Fibroblast of peridontal ligament (primary cell): ENCODE measurements around the gene SPATS2L.

Experiments
- DNase-seq: peaks from one replicate; pipeline ENCODE4 v3.0.0-alpha.2; 2010; ENCODE audit errors: extremely low read depth

The SPATS2L gene, protein sequence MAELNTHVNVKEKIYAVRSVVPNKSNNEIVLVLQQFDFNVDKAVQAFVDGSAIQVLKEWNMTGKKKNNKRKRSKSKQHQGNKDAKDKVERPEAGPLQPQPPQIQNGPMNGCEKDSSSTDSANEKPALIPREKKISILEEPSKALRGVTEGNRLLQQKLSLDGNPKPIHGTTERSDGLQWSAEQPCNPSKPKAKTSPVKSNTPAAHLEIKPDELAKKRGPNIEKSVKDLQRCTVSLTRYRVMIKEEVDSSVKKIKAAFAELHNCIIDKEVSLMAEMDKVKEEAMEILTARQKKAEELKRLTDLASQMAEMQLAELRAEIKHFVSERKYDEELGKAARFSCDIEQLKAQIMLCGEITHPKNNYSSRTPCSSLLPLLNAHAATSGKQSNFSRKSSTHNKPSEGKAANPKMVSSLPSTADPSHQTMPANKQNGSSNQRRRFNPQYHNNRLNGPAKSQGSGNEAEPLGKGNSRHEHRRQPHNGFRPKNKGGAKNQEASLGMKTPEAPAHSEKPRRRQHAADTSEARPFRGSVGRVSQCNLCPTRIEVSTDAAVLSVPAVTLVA

DNA sequence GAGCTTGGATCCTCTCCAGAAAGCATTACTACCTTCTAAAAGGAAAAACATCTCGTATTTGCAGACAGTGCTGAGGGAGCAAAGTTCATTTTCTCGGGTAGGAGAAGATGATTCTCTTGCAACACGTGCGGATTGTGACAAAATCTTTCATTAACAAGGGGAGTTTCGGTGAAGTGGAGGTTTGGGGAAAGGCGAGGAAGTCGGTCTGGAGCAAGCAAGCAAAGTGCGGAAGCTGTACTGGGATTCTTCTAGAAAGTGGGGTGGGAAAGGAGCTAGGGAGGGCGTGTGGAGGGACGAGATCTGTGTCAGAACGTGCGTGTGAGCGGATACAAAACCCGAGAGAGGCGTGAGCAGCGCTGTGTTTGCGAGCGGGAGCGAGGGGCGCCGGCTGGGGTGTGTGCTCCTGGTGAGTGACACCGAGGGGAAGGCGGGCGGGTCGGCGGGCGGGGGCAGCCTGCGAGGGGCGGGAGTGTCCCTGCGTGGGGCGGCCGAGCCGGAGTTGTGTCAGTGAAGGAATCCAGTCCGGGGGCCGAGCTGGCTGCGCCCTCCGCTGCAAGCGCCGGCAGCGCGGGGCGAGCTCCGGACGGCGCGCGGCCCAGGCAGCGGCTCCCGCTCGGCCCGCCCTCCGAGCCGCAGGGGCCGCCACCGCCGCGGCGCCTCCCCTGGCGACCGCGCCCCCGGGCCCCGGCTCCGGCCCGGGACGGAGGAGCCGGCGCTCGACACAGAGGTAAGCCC lies at the start of gene SPATS2L:
TSS of gene SPATS2L (plus strand) at position 498 of the 735 bp plus-strand sequence. CDS start 82,552 bp downstream, outside the sequence.
- peak; percentile 93 for DNase-seq

GRCh38 chr2:200257570-200257969 lies 48.9 kb upstream of the SPATS2L start:
- DNase-seq: no peak

DNA sequence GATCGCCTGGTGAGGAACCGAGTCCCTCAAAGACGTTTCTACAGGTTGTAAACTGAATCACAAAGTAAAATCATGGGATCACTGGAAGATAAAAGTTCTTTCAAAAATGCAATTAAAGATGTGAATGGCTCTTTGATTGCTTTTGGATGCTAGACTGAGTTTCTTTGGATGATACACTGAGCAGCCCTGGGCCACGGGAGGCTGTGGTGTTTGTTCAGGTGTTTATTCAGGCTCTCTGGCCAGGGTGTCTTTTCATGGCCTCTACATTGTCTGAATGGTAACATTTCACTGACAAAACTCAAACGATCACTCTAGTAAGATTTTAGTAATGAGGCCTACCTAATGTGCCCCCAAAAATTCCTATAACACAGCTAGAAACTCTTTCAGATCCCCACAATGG lies 48.4 kb upstream of the SPATS2L start:
- DNase-seq: no peak

DNA sequence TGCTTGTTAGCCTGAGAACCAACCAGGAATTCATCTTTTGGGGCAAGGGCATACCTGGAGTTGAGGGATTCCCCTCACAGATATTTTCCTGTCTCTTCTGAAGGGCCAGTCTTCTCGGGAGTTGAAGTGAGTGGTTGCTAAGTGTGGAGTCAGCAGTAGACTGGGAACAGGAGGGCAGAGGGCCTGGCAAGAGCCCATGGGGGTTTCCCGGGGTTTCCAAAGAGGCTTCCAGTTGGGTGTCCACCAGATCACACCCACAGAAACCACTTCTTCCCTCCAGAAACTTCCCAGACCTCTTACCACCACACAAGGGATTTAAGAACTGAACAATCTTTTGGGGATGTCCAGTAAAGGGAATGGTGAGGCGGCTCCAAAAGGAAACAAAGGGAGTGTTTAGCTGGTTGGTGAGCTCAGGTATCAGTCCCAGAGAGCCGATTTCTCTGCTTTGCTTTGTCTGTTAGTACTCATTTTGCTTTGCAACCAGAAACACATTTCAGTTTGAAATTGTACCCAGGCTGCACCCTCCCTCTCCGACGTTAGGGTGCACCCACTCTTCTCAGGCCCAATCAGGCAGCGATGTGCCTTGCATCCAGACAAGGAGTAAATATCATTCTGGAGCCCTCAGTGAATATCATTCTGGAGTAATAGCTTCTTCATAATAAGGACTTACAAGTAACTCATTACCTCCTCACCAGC lies 47.5 kb upstream of the SPATS2L start:
- peak; percentile 37 for DNase-seq

GRCh38 chr2:200259577-200259957 lies 46.9 kb upstream of the SPATS2L start:
- DNase-seq: no peak

- no peak for DNase-seq
Measured at GRCh38 chr2:200262047-200262446, 44.4 kb upstream of the SPATS2L start.

DNA sequence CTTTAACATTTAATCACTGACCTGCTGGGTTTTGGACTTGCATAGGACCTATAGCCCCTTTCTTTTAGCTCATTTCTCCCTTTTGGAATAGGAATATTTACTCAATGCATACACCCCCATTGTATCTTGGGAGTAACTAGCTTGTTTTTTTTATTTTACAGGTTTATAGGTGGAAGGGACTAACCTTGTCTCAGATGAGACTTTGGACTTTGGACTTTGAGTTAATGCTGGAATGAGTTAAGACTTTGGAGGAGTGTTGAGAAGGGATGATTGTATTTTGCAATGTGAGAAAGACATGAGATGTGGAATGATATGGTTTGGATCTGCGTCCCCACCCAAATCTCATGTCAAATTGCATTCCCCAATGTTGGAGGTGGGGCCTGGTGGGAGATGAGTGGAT lies 43.2 kb upstream of the SPATS2L start:
- no peak for DNase-seq

- DNase-seq: no peak
Measured at GRCh38 chr2:200264631-200265030, 41.9 kb upstream of the SPATS2L start.

- no peak for DNase-seq
Measured at GRCh38 chr2:200266406-200266805, 40.1 kb upstream of the SPATS2L start.

GRCh38 chr2:200267350-200267749 lies 39.1 kb upstream of the SPATS2L start:
- DNase-seq: peak; percentile 45

DNA sequence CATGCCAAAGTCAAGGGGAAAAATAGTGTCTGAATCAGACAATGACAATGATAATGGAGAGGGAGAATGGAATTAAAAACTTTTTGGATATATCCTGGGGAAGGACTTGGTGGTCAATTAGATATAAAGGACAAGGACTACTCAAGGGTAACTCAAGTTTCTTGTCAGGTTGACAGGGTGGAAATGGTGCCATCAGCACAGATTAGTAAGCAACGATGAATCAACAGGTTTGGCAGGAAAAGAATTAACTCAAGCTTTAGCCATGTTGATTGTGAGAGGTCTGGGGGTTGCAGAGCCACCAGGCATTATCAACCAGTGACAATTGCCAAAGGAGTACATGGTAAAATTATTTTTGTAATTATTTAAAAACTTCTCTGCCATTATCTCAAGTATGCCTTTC lies 35.8 kb upstream of the SPATS2L start:
- DNase-seq: no peak

DNA sequence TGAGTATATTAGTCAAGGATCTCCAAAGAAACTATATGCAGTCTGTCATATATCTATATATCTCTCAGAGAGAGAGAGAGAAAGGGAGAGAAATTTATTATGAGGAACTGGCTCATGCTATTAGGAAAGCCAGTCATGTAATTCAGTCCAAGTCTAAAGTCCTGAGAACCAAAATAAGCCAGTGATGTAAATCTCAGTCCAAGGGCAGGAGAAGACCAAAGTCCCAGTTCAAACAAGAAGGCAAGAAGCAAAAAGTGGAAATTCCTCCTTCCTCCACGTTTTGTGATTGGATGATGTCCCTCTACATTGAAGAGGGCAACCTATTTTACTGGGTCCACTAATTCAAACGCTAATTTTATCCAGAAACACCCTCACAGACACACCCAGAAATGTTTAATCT lies 34.2 kb upstream of the SPATS2L start:
- DNase-seq: no peak

GRCh38 chr2:200274116-200275075 lies 32.1 kb upstream of the SPATS2L start:
- DNase-seq: peak; percentile 54

DNA sequence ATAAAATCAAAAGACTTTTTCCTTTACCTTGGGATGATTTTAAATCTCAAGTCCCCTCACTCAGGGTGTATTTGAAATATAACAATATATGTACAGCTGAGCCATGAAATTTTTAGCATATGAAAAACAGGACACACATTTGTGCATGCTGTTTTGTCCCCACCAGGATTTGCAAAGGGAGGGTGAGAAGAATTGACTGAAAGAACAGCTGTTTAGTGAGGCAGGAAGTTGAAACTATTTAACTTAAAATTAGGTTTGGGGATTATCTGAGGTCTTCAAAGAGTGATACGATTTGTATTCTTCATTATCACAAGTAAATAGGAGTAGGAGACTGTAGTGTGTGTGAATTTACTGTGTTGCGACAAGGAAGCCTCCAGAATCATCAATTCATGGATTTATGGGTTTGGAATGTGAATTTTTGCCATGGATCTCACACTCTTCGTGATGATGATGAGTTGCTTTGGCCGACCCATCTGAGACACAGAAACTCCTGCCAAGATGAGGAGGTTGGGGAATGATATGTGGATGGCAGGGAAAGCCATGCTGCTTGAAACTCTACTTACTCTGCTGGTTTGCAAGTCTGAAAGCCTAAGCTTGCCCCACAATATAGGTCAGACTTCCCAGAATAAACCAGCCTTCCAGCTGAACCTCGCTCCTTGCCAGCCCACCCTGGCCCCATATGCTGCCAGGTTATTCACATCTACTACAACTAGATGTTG lies 31.0 kb upstream of the SPATS2L start:
- DNase-seq: no peak

DNA sequence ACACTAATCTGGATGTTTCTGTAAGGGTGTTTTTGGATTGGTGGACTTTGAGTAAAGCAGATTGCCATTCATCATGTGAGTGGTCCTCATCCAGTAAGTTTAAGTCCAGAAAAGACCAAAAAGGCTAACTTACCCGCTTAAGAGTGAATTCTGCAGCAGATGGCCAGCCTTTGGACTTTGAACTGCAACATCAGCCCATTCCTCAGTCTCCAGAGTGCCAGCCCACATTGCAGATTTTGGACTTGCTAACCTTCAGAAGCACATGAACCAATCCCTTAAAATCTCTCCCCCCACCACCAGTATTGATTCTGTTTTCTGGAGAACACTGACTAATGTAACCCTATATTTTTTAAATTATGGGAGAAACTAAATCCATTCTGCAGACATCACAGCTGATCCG lies 30.0 kb upstream of the SPATS2L start:
- no peak for DNase-seq

DNA sequence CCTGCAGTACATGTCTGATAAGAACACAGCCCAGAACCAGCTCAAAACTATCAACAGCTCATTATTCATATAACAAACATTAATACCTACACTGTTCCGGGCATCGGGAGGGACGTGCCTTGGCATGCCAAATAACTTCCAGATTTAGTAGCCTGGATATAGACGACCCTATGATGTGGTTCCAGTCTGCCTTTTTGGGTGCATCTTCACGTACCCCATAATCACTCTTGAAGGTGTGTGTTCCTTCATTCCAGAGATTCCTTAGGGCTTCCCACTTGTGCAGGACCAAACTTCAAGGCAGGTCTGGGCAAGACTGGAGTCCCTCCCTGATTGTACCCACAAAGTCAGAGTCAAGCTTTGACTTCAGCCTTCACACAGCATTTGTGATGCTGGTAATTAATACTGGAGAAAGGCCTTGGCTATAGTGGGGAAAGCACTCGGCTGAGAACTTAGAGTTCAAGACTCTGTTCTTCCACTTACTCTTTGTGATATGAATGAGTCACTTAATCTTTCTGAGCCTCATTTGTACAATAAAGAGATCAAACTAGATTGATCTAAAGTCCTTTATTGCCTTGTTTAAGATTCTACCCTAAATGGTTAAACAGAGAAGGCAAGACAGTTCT lies 27.7 kb upstream of the SPATS2L start:
- DNase-seq: no peak

DNA sequence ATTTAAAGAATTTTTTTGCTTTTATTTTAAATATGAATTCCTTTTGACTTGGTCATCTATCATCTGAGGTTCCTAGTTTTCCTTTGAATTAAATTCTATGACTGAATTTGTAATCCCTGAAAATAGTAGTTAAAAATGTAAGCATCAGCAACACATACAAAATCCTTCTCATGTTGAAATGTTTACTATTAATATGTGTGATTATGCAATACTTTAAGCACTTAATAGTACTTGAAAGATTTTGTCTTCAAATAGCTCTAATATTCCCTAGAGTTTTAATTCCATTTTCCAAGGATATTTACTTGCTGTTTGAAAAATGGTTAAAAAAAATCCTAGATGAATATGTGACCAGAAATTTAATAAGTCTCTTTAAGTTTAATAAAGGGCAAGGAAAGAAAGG lies 26.6 kb upstream of the SPATS2L start:
- DNase-seq: no peak

GRCh38 chr2:200286578-200286977 lies 19.9 kb upstream of the SPATS2L start:
- DNase-seq: no peak

GRCh38 chr2:200288670-200289429 lies 17.6 kb upstream of the SPATS2L start:
- peak; percentile 98 for DNase-seq
